CD4-positive, CD25-positive, alpha-beta regulatory T cell (primary cell): ENCODE results near the gene MRPL34. TPM values are rescaled to one million over a fixed set of nuclear protein-coding genes. Genes with fewer than 3 reads are reported as not detected.
"Not testable (repeated sequence)": the region's sequence is repeated elsewhere in the genome, so short reads cannot be mapped to it uniquely, and the experiment has no call there.

ENCODE experiments used
- ATAC-seq, 2 donors: fragments of 150-1000 bp; cut with Tn5 transposase; one replicate each; pipeline ENCODE4 v1.10.0; 2021; ENCODE audit warnings: low read depth in 2 of 2, moderate number of reproducible peaks in 2 of 2, moderate library complexity in 1 of 2
- DNase-seq, 3 donors: peaks; one replicate each; pipeline versions ENCODE4 v3.0.0 to v3.0.0-alpha.2; 2012 to 2022; ENCODE audit warnings: mixed read lengths in 1 of 3
- H3K27ac ChIP-seq: one replicate; pipeline ENCODE4 v1.7.0; 2013; ENCODE audit warnings: mild to moderate bottlenecking, low read length; ENCODE audit not compliant: insufficient read depth, poor library complexity, severe bottlenecking
- H3K27me3 ChIP-seq: one replicate; pipeline ENCODE4 v1.7.0; 2013; ENCODE audit warnings: low read length; ENCODE audit not compliant: control insufficient read depth, insufficient read depth
- H3K36me3 ChIP-seq: one replicate; pipeline ENCODE4 v1.7.0; 2013; ENCODE audit warnings: mild to moderate bottlenecking, low read length, moderate library complexity; ENCODE audit not compliant: control insufficient read depth, insufficient read depth
- H3K4me1 ChIP-seq: 2 replicates; pipeline ENCODE4 v1.7.0; 2013; ENCODE audit warnings: mild to moderate bottlenecking, low read length; ENCODE audit not compliant: insufficient read depth, control insufficient read depth, poor library complexity, severe bottlenecking
- H3K4me3 ChIP-seq: one replicate; pipeline ENCODE4 v1.7.0; 2013; ENCODE audit warnings: low read depth, mild to moderate bottlenecking, low read length, moderate library complexity
- H3K9me3 ChIP-seq, 2 experiments: 1 replicate in 1 of 2; 2 replicates in 1 of 2; pipeline ENCODE4 v1.7.0; 2013; ENCODE audit warnings: low read length in 2 of 2, mild to moderate bottlenecking in 1 of 2, moderate library complexity in 1 of 2; ENCODE audit not compliant: control insufficient read depth in 2 of 2
- H3K27ac Mint-ChIP-seq, 3 donors: one replicate each; pipeline ENCODE4 v1.8.0; 2020 to 2022; ENCODE audit warnings: mild to moderate bottlenecking in 3 of 3, mixed read lengths in 3 of 3, moderate library complexity in 2 of 3
- H3K27me3 Mint-ChIP-seq: one replicate; pipeline ENCODE4 v1.8.0; 2022; ENCODE audit warnings: mild to moderate bottlenecking, mixed read lengths
- H3K36me3 Mint-ChIP-seq: one replicate; pipeline ENCODE4 v1.8.0; 2020; ENCODE audit warnings: mixed read lengths
- H3K4me1 Mint-ChIP-seq, 4 donors: one replicate each; pipeline ENCODE4 v1.8.0; 2020 to 2022; ENCODE audit warnings: mixed read lengths in 4 of 4, mild to moderate bottlenecking in 1 of 4
- H3K4me3 Mint-ChIP-seq, 4 donors: one replicate each; pipeline ENCODE4 v1.8.0; 2020 to 2022; ENCODE audit warnings: mild to moderate bottlenecking in 4 of 4, mixed read lengths in 4 of 4, moderate library complexity in 3 of 4
- H3K9me3 Mint-ChIP-seq, 7 donors: one replicate each; pipeline ENCODE4 v1.8.0; 2020 to 2022; ENCODE audit warnings: mixed read lengths in 7 of 7, mild to moderate bottlenecking in 3 of 7, moderate library complexity in 2 of 7
- polyA plus RNA-seq, 4 donors: library from polyadenylated mRNA; unstranded; fragments of 300-500 nt; fragmentation: Illumina TruSeq; gene quantifications; one replicate each; pipeline ENCODE4 v1.2.3, GENCODE V29; 2021
- total RNA-seq: library from RNA; stranded (reverse); gene quantifications from one replicate; pipeline ENCODE4 v1.2.3, GENCODE V29; 2022

MRPL34 gene
- total and polyA plus RNA-seq, 5 donors from 2014 or later: 37.1 to 248 (median 231) TPM

- no peaks in the 10 kb centered on the region for H3K36me3 Mint-ChIP-seq
- H3K9me3 Mint-ChIP-seq: no peaks in the 10 kb centered on the region
- H3K4me3 ChIP-seq: no peak within 1 kb of the TSS
- no peaks in the 10 kb centered on the region for H3K27me3 ChIP-seq
- H3K4me3 Mint-ChIP-seq: no peak within 1 kb of the TSS
- no peaks in the 10 kb centered on the region for H3K9me3 ChIP-seq
- H3K4me1 Mint-ChIP-seq: peaks cover 6 to 35% (median 17%) of the 10 kb centered on the region in 4 donors
- peaks cover 11% of the 10 kb centered on the region for H3K27me3 Mint-ChIP-seq
- no peak for ATAC-seq
- peaks cover 6% of the 10 kb centered on the region for H3K36me3 ChIP-seq
- peaks cover 23% of the 10 kb centered on the region for H3K4me1 ChIP-seq
- peak in 1 of 3 donors; percentile 57 for DNase-seq
- H3K27ac Mint-ChIP-seq: peak within 1 kb of the TSS; percentile 42 to 80 (median 50)
- peak within 1 kb of the TSS; percentile 28 for H3K27ac ChIP-seq
Measured at GRCh38 chr19:17264641-17264979, 41.1 kb upstream of the MRPL34 start, which contains the start of gene USHBP1. USHBP1 (minus strand) TSS chr19:17264745; CDS start chr19:17264299, 446 bp downstream.

DNA sequence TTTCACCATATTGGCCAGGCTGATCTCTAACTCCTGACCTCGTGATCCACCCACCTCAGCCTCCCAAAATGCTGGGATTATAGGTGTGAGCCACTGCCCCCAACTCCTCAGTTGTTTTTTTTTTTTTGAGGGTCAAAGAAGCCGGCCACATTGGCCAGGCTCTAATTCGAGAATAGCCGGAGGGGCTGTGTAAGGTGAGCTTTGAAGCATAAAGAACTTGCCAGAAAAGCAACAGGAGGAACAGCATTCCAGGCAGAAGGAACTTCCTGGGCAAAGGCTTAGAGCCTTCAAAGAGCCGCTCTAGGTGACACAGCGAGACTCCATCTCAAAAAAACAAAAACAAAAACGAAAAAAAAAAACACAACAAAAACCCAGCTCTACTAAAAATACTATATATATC lies 39.6 kb upstream of the MRPL34 start:
- Mint-ChIP-seq H3K27me3 (peaks cover 6% of the 10 kb centered on the region), H3K9me3 (no peaks in the 10 kb centered on the region), H3K27ac (no peak overlapping the region), H3K36me3 (peaks cover 4% of the 10 kb centered on the region), H3K4me1 (peaks cover 6 to 31% (median 13%) of the 10 kb centered on the region in 4 donors), H3K4me3 (no peak overlapping the region)
- ATAC-seq (no peak), DNase-seq (no peak)
- peaks cover 23% of the 10 kb centered on the region for H3K4me1 ChIP-seq
- no peak overlapping the region for H3K27ac ChIP-seq
- H3K4me3 ChIP-seq: no peak overlapping the region
- no peaks in the 10 kb centered on the region for H3K27me3 ChIP-seq
- peaks cover 10% of the 10 kb centered on the region for H3K36me3 ChIP-seq
- no peaks in the 10 kb centered on the region for H3K9me3 ChIP-seq

- Mint-ChIP-seq H3K4me3 (peak overlapping the region; percentile 81 to 88 (median 87)), H3K27ac (peak overlapping the region; percentile 56 to 76 (median 73)), H3K4me1 (peaks cover 6 to 34% (median 12%) of the 10 kb centered on the region in 4 donors), H3K36me3 (peaks cover 7% of the 10 kb centered on the region), H3K27me3 (peaks cover 5% of the 10 kb centered on the region), H3K9me3 (no peaks in the 10 kb centered on the region)
- no peaks in the 10 kb centered on the region for H3K27me3 ChIP-seq
- ATAC-seq: no peak
- H3K4me3 ChIP-seq: peak overlapping the region; percentile 55
- DNase-seq: no peak
- no peaks in the 10 kb centered on the region for H3K9me3 ChIP-seq
- H3K4me1 ChIP-seq: peaks cover 23% of the 10 kb centered on the region
- H3K27ac ChIP-seq: peak overlapping the region; percentile 77
- peaks cover 16% of the 10 kb centered on the region for H3K36me3 ChIP-seq
Measured at GRCh38 chr19:17266589-17266974, 39.1 kb upstream of the MRPL34 start.

DNA sequence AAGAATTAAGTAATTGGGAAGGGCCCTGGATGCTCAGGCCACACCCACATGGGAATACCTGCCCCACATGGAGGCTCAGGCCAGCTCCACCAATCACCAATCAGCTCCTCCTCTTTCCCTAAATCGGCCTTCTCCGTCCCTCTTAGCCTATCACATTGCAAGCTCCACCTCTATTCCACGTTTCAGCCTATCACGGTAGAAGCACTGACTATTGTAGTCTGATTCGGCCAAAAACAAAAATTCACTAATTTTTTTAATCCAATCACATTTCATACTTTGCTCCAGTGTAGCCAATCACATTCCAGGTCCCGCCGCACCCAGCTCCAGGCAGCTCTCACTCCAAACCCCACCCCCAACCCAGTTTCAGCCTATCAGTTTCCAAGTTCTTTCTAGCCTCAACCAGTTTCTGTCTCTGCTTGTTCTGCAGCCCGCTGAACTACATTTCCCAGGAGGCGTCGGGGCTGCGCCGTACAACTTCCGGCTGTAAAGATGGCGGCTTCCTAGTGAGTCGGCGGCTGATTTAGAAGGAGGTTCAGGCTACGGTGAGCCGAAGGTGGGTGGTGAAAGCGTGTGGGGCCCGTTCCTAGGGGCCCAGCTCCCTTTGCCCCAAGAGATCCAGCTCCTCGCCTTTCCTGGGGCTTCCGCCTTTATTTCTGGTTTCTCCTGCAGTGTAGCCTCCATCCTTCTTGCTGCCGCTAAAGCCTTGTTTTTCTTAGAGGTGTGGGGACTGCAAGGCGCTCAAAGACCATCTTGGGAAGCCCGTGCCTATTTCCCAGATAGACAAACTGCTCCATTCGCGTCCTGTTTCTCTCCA lies 38.5 kb upstream of the MRPL34 start, which contains the start of gene BABAM1:
Gene BABAM1, plus strand, starts transcription at position 469 of the 814 bp plus-strand sequence. CDS start 1,364 bp downstream, outside the sequence.
- Mint-ChIP-seq H3K4me1 (peaks cover 6 to 34% (median 12%) of the 10 kb centered on the region in 4 donors), H3K9me3 (no peaks in the 10 kb centered on the region), H3K36me3 (peaks cover 7% of the 10 kb centered on the region), H3K4me3 (peak within 1 kb of the TSS; percentile 81 to 88 (median 87)), H3K27me3 (peaks cover 5% of the 10 kb centered on the region), H3K27ac (peak within 1 kb of the TSS; percentile 56 to 89 (median 73))
- peak; percentile 93 for ATAC-seq
- no peaks in the 10 kb centered on the region for H3K9me3 ChIP-seq
- peaks cover 22% of the 10 kb centered on the region for H3K36me3 ChIP-seq
- H3K4me1 ChIP-seq: peaks cover 23% of the 10 kb centered on the region
- no peaks in the 10 kb centered on the region for H3K27me3 ChIP-seq
- peak; percentile 95 to 99 (median 98) for DNase-seq
- H3K4me3 ChIP-seq: peak within 1 kb of the TSS; percentile 90
- H3K27ac ChIP-seq: peak within 1 kb of the TSS; percentile 77

GRCh38 chr19:17268754-17269153 lies 36.9 kb upstream of the MRPL34 start:
- Mint-ChIP-seq H3K27ac (no peak overlapping the region), H3K9me3 (no peaks in the 10 kb centered on the region), H3K4me1 (peaks cover 6 to 34% (median 12%) of the 10 kb centered on the region in 4 donors), H3K27me3 (peaks cover 5% of the 10 kb centered on the region), H3K4me3 (peak overlapping the region in 3 of 4 donors; percentile 38 to 56 (median 50)), H3K36me3 (peaks cover 7% of the 10 kb centered on the region)
- no peak for DNase-seq
- H3K4me3 ChIP-seq: no peak overlapping the region
- no peaks in the 10 kb centered on the region for H3K9me3 ChIP-seq
- H3K27me3 ChIP-seq: no peaks in the 10 kb centered on the region
- H3K27ac ChIP-seq: no peak overlapping the region
- no peak for ATAC-seq
- peaks cover 29% of the 10 kb centered on the region for H3K36me3 ChIP-seq
- peaks cover 23% of the 10 kb centered on the region for H3K4me1 ChIP-seq

DNA sequence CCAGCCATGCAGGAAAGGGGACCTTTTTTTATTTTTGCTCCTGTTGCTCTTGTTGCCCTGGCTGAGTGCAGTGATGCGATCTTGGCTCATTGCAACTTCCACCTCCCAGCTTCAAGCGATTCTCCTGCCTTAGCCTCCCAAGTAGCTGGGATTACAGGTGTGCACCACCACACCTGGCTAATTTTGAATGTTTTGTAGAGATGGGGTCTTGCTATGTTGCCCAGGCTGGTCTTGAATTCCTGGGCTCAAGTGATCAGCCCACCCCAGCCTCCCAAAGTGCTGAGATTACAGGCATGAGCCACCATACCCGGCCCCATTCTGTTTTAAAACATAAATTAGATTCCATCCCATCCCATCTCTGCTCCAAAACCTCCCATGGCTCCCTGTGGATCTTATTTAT lies 30.8 kb upstream of the MRPL34 start:
- not testable (repeated sequence) for H3K9me3 Mint-ChIP-seq, H3K27ac Mint-ChIP-seq, DNase-seq, H3K9me3 ChIP-seq, H3K4me3 Mint-ChIP-seq, H3K4me3 ChIP-seq, H3K27me3 Mint-ChIP-seq, H3K27ac ChIP-seq, H3K27me3 ChIP-seq, ATAC-seq, H3K4me1 Mint-ChIP-seq, H3K4me1 ChIP-seq
- peaks cover 61% of the 10 kb centered on the region for H3K36me3 ChIP-seq
- peaks cover 26% of the 10 kb centered on the region for H3K36me3 Mint-ChIP-seq

DNA sequence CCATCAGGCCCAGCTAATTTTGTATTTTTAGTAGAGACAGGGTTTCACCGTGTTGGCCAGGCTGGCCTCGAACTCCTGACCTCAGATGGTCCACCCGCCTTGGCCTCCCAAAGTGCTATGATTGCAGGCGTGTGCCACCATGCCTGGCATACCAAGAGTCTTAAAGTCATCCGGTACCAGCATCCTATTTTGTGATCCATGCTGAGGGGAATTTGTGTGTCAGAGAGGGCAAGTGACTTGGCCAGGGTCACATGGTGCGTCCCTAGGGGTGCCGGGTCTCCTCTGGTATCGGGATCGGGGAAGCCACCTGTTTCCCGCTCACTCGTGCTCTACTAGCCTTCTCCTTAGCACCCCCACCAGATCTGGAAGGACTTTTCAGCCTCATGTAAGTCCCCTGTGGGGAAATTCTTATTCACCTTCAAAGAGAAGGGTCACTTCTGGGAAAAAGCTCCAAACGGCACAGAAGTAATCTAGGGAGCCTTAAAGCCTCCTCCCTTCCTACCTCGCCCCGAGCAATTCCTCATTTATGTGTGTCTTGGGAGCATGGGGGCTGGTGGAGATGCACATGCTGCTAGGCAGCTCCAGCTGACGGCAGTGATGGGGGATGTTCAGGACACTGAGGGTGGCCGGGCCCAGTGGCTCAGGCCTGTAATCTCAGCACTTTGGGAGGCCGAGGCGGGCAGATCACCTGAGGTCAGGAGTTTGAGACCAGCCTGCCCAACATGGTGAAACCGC lies 30.1 kb upstream of the MRPL34 start:
- H3K9me3 Mint-ChIP-seq: no peaks in the 10 kb centered on the region
- Histone ChIP-seq H3K27me3 (no peaks in the 10 kb centered on the region), H3K4me3 (no peak overlapping the region), H3K9me3 (no peaks in the 10 kb centered on the region), H3K36me3 (peaks cover 57% of the 10 kb centered on the region), H3K27ac (no peak overlapping the region), H3K4me1 (no peaks in the 10 kb centered on the region)
- peaks cover 23% of the 10 kb centered on the region for H3K36me3 Mint-ChIP-seq
- peaks cover 0 to 4% (median 0%) of the 10 kb centered on the region in 4 donors for H3K4me1 Mint-ChIP-seq
- no peak overlapping the region for H3K27ac Mint-ChIP-seq
- H3K27me3 Mint-ChIP-seq: no peaks in the 10 kb centered on the region
- no peak for DNase-seq
- ATAC-seq: no peak
- no peak overlapping the region for H3K4me3 Mint-ChIP-seq
